BLaER1 (cell line): ENCODE results near the gene NDUFAF5.

ENCODE experiments used
- H3K27ac ChIP-seq: shearing (Covaris generic); formaldehyde crosslinking; 2 replicates; pipeline ENCODE4 v1.8.1; 2022
- H3K27me3 ChIP-seq: shearing (Covaris generic); formaldehyde crosslinking; 2 replicates; pipeline ENCODE4 v1.8.1; 2022
- H3K36me3 ChIP-seq: shearing (Covaris generic); formaldehyde crosslinking; 2 replicates; pipeline ENCODE4 v1.8.1; 2022
- H3K4me1 ChIP-seq: shearing (Covaris generic); formaldehyde crosslinking; 2 replicates; pipeline ENCODE4 v1.8.1; 2022
- H3K4me2 ChIP-seq: shearing (Covaris generic); formaldehyde crosslinking; 2 replicates; pipeline ENCODE4 v1.8.1; 2022
- H3K4me3 ChIP-seq: shearing (Covaris generic); formaldehyde crosslinking; 2 replicates; pipeline ENCODE4 v1.8.1; 2022
- H3K9ac ChIP-seq: shearing (Covaris generic); formaldehyde crosslinking; 2 replicates; pipeline ENCODE4 v1.8.1; 2022
- H3K9me3 ChIP-seq: shearing (Covaris generic); formaldehyde crosslinking; 2 replicates; pipeline ENCODE4 v1.8.1; 2022
- H4K20me1 ChIP-seq: shearing (Covaris generic); formaldehyde crosslinking; 2 replicates; pipeline ENCODE4 v1.8.1; 2022
- Cebpa-rat ChIP-seq: shearing (Covaris generic); IDR thresholded peaks from 2 replicates; pipeline ENCODE4 v1.8.1; 2022

The NDUFAF5 gene

DNA sequence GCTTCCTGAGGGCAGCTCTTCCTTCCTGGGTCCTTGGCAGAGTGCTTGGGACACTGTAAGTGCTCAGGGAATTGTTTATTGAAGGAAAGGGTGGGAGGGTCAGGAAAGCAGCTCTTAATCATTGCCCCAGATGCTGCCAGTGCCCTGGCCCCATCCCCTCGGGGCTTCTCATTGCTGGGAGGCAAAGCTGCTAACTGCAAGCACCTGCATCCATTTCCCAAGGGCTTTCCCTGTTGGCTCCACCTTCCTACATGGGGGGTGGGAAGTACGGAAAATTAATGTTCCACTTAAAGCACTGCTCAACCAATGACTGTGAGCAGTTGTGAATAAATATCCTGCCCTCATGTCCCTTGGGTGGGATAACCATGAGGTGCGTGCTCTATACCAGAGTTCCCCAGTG, 56.4 kb downstream of the NDUFAF5 start:
- H3K4me1 ChIP-seq: no peaks in the 10 kb centered on the region
- TF ChIP-seq Cebpa-rat: no peak
- no peak overlapping the region for H3K4me3 ChIP-seq
- no peak overlapping the region for H3K27ac ChIP-seq
- no peaks in the 10 kb centered on the region for H3K27me3 ChIP-seq
- H3K36me3 ChIP-seq: no peaks in the 10 kb centered on the region
- H4K20me1 ChIP-seq: no peaks in the 10 kb centered on the region
- H3K4me2 ChIP-seq: no peak overlapping the region
- no peaks in the 10 kb centered on the region for H3K9me3 ChIP-seq
- H3K9ac ChIP-seq: no peak overlapping the region

DNA sequence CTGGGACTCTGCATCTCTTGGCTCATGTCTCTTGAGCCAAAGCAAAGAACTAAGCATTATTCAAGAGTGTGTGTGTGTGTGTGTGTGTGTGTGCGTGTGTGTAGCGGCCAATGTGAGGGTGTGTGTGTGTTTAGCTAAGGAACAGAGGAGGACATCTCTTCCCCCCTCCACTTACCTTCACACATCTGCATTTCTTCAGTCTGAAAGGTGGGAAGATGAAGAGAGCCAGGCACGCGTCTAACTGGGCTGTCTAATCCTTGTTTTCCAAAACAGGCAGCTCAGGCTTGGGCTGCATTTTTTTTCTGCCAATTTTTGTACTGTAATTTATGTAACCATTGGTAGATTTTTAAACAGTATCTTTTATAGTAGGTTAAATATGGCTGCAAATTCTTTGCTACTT, 59.5 kb downstream of the NDUFAF5 start:
- no peak for TF ChIP-seq Cebpa-rat
- no peaks in the 10 kb centered on the region for H3K27me3 ChIP-seq
- no peak overlapping the region for H3K27ac ChIP-seq
- no peak overlapping the region for H3K4me3 ChIP-seq
- H3K36me3 ChIP-seq: no peaks in the 10 kb centered on the region
- H3K4me2 ChIP-seq: no peak overlapping the region
- H3K4me1 ChIP-seq: no peaks in the 10 kb centered on the region
- no peak overlapping the region for H3K9ac ChIP-seq
- no peaks in the 10 kb centered on the region for H3K9me3 ChIP-seq
- no peaks in the 10 kb centered on the region for H4K20me1 ChIP-seq

DNA sequence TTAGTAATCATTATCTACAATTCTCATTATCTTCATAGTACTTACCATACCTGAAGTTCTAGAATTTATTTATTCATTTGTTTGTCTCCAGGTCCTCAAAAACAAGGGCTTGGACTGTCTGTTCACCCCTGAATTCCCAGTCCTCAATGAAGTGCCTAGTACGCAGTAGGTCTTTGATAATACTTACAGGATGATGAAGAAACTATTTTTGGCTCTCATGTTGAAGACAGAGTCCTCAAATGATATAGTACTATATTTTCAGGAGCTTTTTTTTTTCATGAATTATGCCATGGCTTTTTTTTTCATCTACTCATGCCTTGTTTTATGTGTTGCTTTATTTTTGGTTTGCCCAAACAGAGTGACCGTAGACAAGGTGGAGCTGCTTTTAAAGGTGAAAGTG, 66.5 kb downstream of the NDUFAF5 start:
- Histone ChIP-seq H3K4me3 (no peak overlapping the region), H4K20me1 (no peaks in the 10 kb centered on the region), H3K9ac (no peak overlapping the region), H3K36me3 (no peaks in the 10 kb centered on the region), H3K27me3 (no peaks in the 10 kb centered on the region), H3K4me2 (no peak overlapping the region), H3K27ac (no peak overlapping the region), H3K9me3 (no peaks in the 10 kb centered on the region), H3K4me1 (no peaks in the 10 kb centered on the region)
- no peak for TF ChIP-seq Cebpa-rat

DNA sequence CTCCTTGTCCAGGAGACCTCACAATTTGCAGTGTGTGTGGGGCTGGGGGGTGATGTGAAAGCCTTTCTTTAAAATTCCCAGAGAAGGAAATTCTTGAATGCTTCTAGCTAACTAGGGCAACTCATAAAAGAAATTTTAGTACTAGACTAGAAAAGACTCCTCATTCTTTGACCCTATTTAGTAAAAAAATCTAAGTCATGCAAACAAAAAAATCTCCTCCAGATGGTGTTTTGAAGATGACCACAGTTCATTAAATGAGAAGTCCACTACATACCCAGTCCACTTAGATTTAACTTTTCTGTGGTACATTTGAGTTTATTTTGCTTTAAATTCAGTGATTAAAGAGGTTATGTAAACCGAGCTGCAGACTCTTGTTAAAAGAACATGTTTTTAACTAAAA, 67.5 kb downstream of the NDUFAF5 start:
- Histone ChIP-seq H3K9ac (no peak overlapping the region), H3K36me3 (no peaks in the 10 kb centered on the region), H3K27ac (no peak overlapping the region), H3K4me1 (no peaks in the 10 kb centered on the region), H3K9me3 (no peaks in the 10 kb centered on the region), H4K20me1 (no peaks in the 10 kb centered on the region), H3K4me2 (no peak overlapping the region), H3K4me3 (no peak overlapping the region), H3K27me3 (no peaks in the 10 kb centered on the region)
- TF ChIP-seq Cebpa-rat: no peak

DNA sequence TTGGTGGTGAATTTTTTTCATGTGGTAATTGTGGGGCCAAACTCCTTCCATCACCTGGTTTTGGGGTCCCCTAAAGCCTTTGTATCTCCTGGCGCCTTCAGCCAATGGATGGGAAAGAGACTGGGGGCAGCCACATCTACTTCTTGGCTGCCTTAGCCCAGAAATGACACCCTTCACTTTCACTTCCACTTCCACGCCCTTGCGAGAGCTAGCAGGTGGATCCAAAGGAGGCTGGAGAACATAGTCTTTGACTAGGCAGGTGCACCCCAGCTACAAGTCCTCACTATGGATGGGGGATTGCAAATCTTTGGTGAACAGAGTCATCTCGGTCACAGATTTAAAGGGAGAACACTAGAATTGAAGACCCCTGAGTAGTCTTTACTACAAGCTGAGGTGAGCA, 70.8 kb downstream of the NDUFAF5 start:
- no peaks in the 10 kb centered on the region for H3K27me3 ChIP-seq
- no peak overlapping the region for H3K9ac ChIP-seq
- no peak overlapping the region for H3K27ac ChIP-seq

DNA sequence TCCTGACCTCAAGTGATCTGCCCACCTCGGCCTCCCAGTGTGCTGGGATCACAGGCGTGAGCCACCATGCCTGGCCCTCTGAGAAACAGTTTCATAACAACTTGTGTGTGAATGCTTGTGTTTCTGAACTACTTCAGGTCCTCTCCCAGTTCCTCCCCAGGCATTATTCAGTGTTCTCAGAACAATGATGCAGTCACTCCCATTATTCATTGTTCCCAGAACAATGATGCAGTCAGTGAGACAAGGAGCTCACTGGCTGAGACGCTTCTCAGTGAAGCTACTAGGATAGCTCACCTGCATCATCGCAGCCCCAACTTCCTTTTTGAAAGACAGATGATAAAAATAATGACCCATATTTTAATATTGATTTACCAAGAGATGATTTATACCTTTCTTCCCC, 71.5 kb downstream of the NDUFAF5 start:
- H4K20me1 ChIP-seq: no peaks in the 10 kb centered on the region
- H3K4me1 ChIP-seq: no peaks in the 10 kb centered on the region
- H3K9me3 ChIP-seq: no peaks in the 10 kb centered on the region
- no peak overlapping the region for H3K27ac ChIP-seq
- no peak for TF ChIP-seq Cebpa-rat
- H3K4me2 ChIP-seq: no peak overlapping the region
- no peaks in the 10 kb centered on the region for H3K27me3 ChIP-seq
- H3K36me3 ChIP-seq: no peaks in the 10 kb centered on the region
- H3K9ac ChIP-seq: no peak overlapping the region
- H3K4me3 ChIP-seq: no peak overlapping the region

More for the DNA sequence above, 70.8 kb downstream of the NDUFAF5 start:
- H4K20me1 ChIP-seq: no peaks in the 10 kb centered on the region
- no peaks in the 10 kb centered on the region for H3K4me1 ChIP-seq
- H3K4me2 ChIP-seq: no peak overlapping the region
- no peaks in the 10 kb centered on the region for H3K36me3 ChIP-seq
- no peaks in the 10 kb centered on the region for H3K9me3 ChIP-seq
- no peak overlapping the region for H3K4me3 ChIP-seq
- TF ChIP-seq Cebpa-rat: no peak

DNA sequence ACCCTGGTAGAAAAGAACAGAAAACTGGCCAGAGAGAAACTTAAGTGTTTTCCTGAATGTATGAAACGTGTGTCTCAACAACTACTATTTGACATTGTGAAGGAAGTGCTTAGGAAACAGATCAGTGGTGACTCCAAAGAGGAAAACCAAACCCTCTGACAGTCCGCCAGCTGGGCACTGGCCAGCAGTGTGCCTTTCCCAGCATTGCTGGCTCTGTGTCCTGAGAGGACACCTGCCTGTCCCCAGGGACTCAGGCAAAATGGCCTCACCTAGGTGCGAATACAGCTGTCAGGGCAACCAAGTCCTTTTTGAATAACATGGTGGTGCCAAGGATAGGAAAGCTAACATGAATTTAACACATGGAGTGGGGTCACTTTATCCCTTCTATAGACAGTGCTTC, 72.5 kb downstream of the NDUFAF5 start:
- Histone ChIP-seq H3K36me3 (no peaks in the 10 kb centered on the region), H4K20me1 (no peaks in the 10 kb centered on the region), H3K4me3 (no peak overlapping the region), H3K27ac (no peak overlapping the region), H3K4me2 (no peak overlapping the region), H3K27me3 (no peaks in the 10 kb centered on the region), H3K4me1 (no peaks in the 10 kb centered on the region), H3K9ac (no peak overlapping the region), H3K9me3 (no peaks in the 10 kb centered on the region)
- no peak for TF ChIP-seq Cebpa-rat

DNA sequence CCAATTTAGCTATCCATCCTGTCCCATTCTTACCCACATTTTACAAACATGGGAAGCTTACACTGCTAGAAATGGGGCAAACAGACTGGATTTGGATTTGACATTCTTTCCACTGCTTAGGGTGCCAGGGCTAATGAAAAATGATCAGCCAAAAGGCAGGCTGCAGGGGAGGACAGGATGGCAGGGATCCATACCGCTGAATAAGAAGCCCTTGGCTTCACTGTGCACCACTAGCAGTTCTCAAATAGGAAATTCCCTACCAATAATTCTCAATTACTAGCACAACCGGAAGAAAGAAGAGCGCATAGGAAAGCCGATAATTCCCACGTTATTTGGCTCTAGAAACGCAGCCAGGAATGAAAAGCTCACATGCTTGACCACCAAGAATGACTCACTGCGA, 73.1 kb downstream of the NDUFAF5 start:
- Histone ChIP-seq H3K4me1 (no peaks in the 10 kb centered on the region), H3K27ac (no peak overlapping the region), H3K4me3 (no peak overlapping the region), H3K4me2 (no peak overlapping the region), H3K27me3 (no peaks in the 10 kb centered on the region), H3K36me3 (no peaks in the 10 kb centered on the region), H3K9ac (no peak overlapping the region), H4K20me1 (no peaks in the 10 kb centered on the region), H3K9me3 (no peaks in the 10 kb centered on the region)
- no peak for TF ChIP-seq Cebpa-rat

DNA sequence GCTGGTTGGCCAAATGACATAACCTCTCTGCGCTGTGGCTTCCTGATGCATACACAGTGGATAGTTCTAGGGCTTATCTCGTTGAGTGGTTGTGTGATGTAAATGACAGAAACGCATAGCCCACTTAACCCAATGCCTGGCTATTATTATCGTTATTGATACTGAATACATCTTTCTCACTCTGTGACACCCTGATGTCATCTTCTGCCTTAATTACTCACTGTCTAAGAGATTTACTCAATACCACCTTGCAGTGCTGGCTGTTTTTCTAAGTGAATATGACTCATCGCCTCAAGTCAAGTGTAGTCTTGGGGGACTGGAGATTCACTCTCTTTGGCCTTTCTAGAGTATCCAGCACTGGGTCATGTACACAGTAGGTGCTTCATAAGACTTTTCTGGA, 73.6 kb downstream of the NDUFAF5 start:
- no peak for TF ChIP-seq Cebpa-rat
- Histone ChIP-seq H3K4me2 (no peak overlapping the region), H3K9me3 (no peaks in the 10 kb centered on the region), H3K27me3 (no peaks in the 10 kb centered on the region), H3K4me3 (no peak overlapping the region), H3K36me3 (no peaks in the 10 kb centered on the region), H3K9ac (no peak overlapping the region), H4K20me1 (no peaks in the 10 kb centered on the region), H3K4me1 (no peaks in the 10 kb centered on the region), H3K27ac (no peak overlapping the region)

DNA sequence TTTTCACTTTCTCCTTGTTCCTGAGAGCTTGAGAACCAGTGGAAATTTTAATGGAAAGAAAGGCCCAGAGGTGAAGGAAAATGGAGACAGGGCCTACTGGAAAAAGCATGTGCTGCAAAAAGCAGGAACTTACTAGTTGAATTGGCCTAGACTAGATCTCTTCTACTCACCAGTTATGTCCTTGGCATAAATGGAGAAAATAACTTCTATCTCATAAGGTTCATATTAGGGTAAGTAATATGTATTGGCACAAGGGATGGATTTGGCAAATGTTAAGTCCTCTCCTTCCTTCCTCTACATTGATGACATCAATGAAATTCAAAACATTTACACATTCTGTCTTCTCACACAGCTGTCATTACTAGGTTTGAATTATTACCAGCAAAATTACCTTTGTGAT, 74.0 kb downstream of the NDUFAF5 start:
- H3K4me3 ChIP-seq: no peak overlapping the region
- no peaks in the 10 kb centered on the region for H3K27me3 ChIP-seq
- no peak overlapping the region for H3K9ac ChIP-seq
- H3K9me3 ChIP-seq: no peaks in the 10 kb centered on the region
- no peaks in the 10 kb centered on the region for H3K36me3 ChIP-seq
- H4K20me1 ChIP-seq: no peaks in the 10 kb centered on the region
- no peak overlapping the region for H3K27ac ChIP-seq
- no peak for TF ChIP-seq Cebpa-rat
- no peaks in the 10 kb centered on the region for H3K4me1 ChIP-seq
- H3K4me2 ChIP-seq: no peak overlapping the region

DNA sequence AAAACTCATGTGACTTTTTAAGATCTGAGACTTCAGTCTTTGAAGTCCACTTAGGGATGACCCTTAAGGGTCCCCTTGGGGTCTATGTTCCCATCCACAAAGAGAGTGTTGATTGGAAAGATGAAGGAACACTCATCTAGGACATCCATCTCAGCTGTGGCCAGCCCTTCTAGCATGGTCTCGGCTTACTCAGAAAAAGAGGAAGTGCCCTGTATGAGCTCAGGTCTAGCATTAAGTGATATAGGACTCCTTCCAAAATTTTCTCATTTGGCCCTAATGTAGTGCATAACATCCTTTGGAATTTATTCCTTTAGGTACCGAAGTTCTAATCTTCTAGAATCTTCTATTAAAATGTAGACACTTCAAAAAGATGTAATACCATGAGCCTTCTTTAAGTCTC, 77.4 kb downstream of the NDUFAF5 start:
- Histone ChIP-seq H3K4me3 (no peak overlapping the region), H3K9ac (no peak overlapping the region), H3K27me3 (no peaks in the 10 kb centered on the region), H3K9me3 (no peaks in the 10 kb centered on the region), H3K36me3 (no peaks in the 10 kb centered on the region), H3K4me2 (no peak overlapping the region), H4K20me1 (no peaks in the 10 kb centered on the region), H3K4me1 (no peaks in the 10 kb centered on the region), H3K27ac (no peak overlapping the region)
- TF ChIP-seq Cebpa-rat: no peak
